DOHH2 (cell line): Measurements from ENCODE around the gene UGT1A3.

Experiments used
- EZH2phosphoT487 ChIP-seq: fragments of 200-600 bp; sonication (generic); IDR thresholded peaks from 2 replicates; pipeline ENCODE4 v1.6.1; 2017; ENCODE audit warnings: borderline replicate concordance, mild to moderate bottlenecking, antibody characterized with exemption, low read length, moderate library complexity, mixed read lengths
- TF ChIP-seq, protein P1 (sequence below): fragments of 200-600 bp; sonication (generic); IDR thresholded peaks from one replicate; pipeline ENCODE4 v1.5.1; 2014; ENCODE audit warnings: antibody characterized with exemption, mild to moderate bottlenecking, low read depth, low read length; ENCODE audit not compliant: poor library complexity, severe bottlenecking

DNA sequence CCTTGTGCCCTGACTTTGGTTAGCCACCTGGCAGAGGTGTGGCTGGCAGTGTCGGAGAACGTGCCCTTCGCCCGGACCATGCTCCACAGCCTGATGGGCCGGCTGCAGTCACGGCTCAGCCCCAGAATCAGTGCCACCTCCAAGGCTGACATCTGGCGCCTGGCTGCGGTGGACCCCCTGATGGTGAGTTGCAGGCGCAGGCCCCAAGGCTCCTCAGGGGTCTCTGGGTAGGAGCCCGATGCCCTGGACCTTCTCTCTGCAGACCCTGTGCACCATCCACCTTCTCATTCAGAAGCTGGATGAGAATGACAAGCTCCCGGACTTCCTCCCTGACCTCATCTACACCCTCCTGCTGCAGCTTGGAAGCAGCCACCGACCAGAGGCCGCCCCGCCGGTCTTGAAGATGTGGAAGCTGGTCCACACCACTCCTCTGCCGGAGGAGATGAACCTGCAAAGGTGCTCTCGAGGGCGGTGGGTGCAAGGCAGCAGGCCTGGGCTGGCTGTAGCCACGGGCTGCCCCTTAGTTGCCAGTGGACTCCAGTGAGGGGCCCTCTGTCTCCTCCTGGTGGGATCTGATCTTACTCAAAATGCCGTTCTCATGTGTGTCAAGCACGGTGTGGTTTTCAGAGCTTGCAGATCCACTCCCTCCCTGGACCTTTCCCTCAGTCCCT is 93.4 kb downstream of the UGT1A3 start:
- TF ChIP-seq, protein P1, sequence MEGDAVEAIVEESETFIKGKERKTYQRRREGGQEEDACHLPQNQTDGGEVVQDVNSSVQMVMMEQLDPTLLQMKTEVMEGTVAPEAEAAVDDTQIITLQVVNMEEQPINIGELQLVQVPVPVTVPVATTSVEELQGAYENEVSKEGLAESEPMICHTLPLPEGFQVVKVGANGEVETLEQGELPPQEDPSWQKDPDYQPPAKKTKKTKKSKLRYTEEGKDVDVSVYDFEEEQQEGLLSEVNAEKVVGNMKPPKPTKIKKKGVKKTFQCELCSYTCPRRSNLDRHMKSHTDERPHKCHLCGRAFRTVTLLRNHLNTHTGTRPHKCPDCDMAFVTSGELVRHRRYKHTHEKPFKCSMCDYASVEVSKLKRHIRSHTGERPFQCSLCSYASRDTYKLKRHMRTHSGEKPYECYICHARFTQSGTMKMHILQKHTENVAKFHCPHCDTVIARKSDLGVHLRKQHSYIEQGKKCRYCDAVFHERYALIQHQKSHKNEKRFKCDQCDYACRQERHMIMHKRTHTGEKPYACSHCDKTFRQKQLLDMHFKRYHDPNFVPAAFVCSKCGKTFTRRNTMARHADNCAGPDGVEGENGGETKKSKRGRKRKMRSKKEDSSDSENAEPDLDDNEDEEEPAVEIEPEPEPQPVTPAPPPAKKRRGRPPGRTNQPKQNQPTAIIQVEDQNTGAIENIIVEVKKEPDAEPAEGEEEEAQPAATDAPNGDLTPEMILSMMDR, result no peak
- TF ChIP-seq EZH2phosphoT487, result no peak
